Brain microvascular endothelial cell (primary cell): ENCODE measurements around the gene RHBDL1.

Source experiments
- DNase-seq: peaks from one replicate; pipeline ENCODE4 v3.0.0-alpha.2; 2020
- H3K27ac ChIP-seq: fragments of 250-450 bp; sonication (Bioruptor Pico); 2 replicates; pipeline ENCODE4 v1.5.1; 2020; ENCODE audit warnings: mild to moderate bottlenecking, moderate library complexity
- H3K27me3 ChIP-seq: fragments of 250-450 bp; sonication (Bioruptor Pico); replicated peaks from 2 replicates; pipeline ENCODE4 v1.5.1; 2020; ENCODE audit warnings: mild to moderate bottlenecking
- H3K36me3 ChIP-seq: fragments of 250-450 bp; sonication (Bioruptor Pico); replicated peaks from 2 replicates; pipeline ENCODE4 v1.5.1; 2020; ENCODE audit warnings: mild to moderate bottlenecking
- H3K4me3 ChIP-seq: 2 replicates; pipeline ENCODE4 v1.5.1; 2011; ENCODE audit warnings: low read depth, mild to moderate bottlenecking, control low read depth, low read length, moderate library complexity
- CTCF ChIP-seq: IDR thresholded peaks from 2 replicates; pipeline ENCODE4 v1.5.1; 2011; ENCODE audit warnings: low read depth, mild to moderate bottlenecking, moderate library complexity, low read length, control low read depth, inconsistent platforms; ENCODE audit errors: missing control alignments
- in situ Hi-C: cut with HindIII; loops from 2 replicates; pipeline ENCODE4 v1.10.0; 2017; ENCODE audit warnings: low sequenced_read_pairs, low pct_ligation_motif_present

Gene RHBDL1

DNA sequence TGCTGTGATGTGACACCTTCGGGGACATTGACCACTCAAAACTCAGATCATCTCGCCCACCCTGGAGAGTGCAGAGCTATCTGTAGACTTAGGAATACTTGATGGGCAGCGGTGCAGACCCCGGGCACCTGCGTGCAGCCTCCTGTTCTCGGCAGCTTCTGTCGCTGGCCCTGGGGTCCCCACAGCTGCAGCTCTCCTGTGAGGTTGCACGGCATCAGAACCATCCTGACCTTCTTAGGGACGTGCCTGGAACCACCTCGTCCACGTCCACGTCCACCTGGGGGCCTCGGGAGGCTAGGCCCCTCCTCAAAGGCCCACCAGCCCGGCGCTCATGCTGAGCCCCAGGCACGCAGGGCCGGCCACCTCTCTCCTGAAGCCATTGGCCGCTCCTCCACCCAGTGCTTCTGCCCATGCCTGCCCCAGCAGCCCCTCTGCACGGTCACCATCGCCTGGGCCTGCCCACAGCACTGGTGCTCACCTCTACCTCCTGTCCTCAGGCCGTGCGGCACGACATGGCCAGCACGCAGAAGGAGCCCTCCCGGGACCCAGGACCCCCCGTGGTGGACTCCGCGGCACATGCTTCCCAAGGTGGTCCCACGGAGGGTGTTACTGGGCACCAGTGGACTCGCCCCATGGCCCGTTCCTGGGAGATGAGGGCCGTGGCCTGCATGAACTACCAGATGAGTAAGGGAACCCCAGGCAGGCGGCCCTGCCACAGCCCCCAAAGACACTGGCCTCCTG is 47.0 kb upstream of the RHBDL1 start:
- in situ Hi-C loops = no loop called here
- no peak for DNase-seq
- Histone ChIP-seq H3K4me3 (no peak overlapping the region), H3K27me3 (no peaks in the 10 kb centered on the region), H3K27ac (no peak overlapping the region), H3K36me3 (peaks cover 10% of the 10 kb centered on the region)
- no peak for TF ChIP-seq CTCF

- no peak overlapping the region for H3K27ac ChIP-seq
- H3K27me3 ChIP-seq = no peaks in the 10 kb centered on the region
- no peak for DNase-seq
- TF ChIP-seq CTCF = no peak
- H3K4me3 ChIP-seq = no peak overlapping the region
- peaks cover 16% of the 10 kb centered on the region for H3K36me3 ChIP-seq
- in situ Hi-C loops = no loop called here
Observed at GRCh38 chr16:629185-629832, 46.2 kb upstream of the RHBDL1 start.

- no peak for TF ChIP-seq CTCF
- Histone ChIP-seq H3K27ac (no peak overlapping the region), H3K27me3 (no peaks in the 10 kb centered on the region), H3K4me3 (no peak overlapping the region), H3K36me3 (peaks cover 16% of the 10 kb centered on the region)
- no peak for DNase-seq
- in situ Hi-C loops = no loop called here
Observed at GRCh38 chr16:629833-630248, 45.6 kb upstream of the RHBDL1 start.

DNA sequence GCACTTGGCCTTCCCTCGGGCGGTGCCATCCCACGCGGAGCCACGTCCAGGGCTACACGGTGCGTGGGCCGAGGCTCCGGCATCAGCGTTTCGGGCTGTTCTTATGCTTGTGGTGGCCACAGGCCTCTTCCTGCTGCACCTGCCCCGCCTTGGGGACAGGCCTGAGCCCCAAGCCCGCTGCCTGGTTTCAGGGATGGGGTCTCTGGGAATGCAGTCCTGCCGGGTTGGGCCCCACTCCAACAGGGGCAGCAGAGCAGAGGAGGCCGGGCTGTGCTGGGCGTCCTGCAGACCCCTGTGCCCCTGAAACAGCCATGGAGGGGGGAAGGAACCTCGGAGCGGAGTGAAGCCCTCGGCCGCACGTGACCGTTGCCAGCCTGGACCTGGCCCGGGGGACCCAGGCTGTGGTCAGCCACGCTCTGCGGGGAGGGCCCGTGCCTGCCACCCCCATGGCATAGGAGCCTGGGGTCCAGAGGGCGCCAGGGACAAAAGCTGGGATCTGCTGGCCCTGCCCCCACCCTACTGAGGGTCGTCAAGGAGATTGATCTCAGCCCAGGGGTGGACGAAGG is 45.1 kb upstream of the RHBDL1 start:
- in situ Hi-C loops = no loop called here
- Histone ChIP-seq H3K27ac (no peak overlapping the region), H3K36me3 (peaks cover 16% of the 10 kb centered on the region), H3K4me3 (no peak overlapping the region), H3K27me3 (no peaks in the 10 kb centered on the region)
- no peak for TF ChIP-seq CTCF
- DNase-seq = no peak

GRCh38 chr16:630815-631405 is 44.6 kb upstream of the RHBDL1 start, which contains the start of gene WFIKKN1:
WFIKKN1 (plus strand) TSS chr16:630985; CDS start chr16:631254, 269 bp downstream.
- no peak within 1 kb of the TSS for H3K4me3 ChIP-seq
- no peak for TF ChIP-seq CTCF
- peaks cover 12% of the 10 kb centered on the region for H3K36me3 ChIP-seq
- in situ Hi-C loops = no loop called here
- no peak within 1 kb of the TSS for H3K27ac ChIP-seq
- no peaks in the 10 kb centered on the region for H3K27me3 ChIP-seq
- no peak for DNase-seq
